ENCODE results near the gene TWF1. TPM values are rescaled to one million over a fixed set of nuclear protein-coding genes. Genes with fewer than 3 reads are reported as not detected.

TWF1 gene
- total and polyA plus RNA-seq, 9 of the 15 experiments (the other 6 are each of a cell fraction or from before 2014, with no cell fraction given): 10.3 to 29.4 (median 23.4) TPM

- TF ChIP-seq HMGXB4 (CRISPR knock-in tag; IDR thresholded peaks at IDR 0.05) (no peak), ZNF133 (CRISPR knock-in tag; IDR thresholded peaks at IDR 0.05) (no peak), ZNF764 (CRISPR knock-in tag; IDR thresholded peaks at IDR 0.05; ENCODE audit: low read depth) (no peak), ARNT (IDR thresholded peaks at IDR 0.05) (no peak), POLR3A (IDR thresholded peaks at IDR 0.05; ENCODE audit: borderline replicate concordance, extremely low read depth, insufficient read depth, insufficient read length) (no peak), ZNF589 (CRISPR knock-in tag; IDR thresholded peaks at IDR 0.05; ENCODE audit: low read depth) (peak; percentile 60; the same call in 1 of the 2 replicates), CEBPG (CRISPR knock-in tag; IDR thresholded peaks at IDR 0.05) (peak; percentile 81), CEBPG (tag; conservative IDR thresholded peaks at IDR 0.05 in 1 of 2, IDR thresholded peaks at IDR 0.05 in 1 of 2) (peak in 1 of 2 experiments; percentile 78; a peak in 2 of 4 replicates), PREB (CRISPR knock-in tag; IDR thresholded peaks at IDR 0.05) (no peak), CREB5 (CRISPR knock-in tag; IDR thresholded peaks at IDR 0.05) (no peak), ATF7 (IDR thresholded peaks at IDR 0.05) (peak; percentile 90), TFAM (CRISPR knock-in tag; conservative IDR thresholded peaks at IDR 0.05) (no peak), EP300 (IDR thresholded peaks at IDR 0.05; ENCODE audit: low read length) (peak; percentile 43; the same call in 1 of the 2 replicates), SIN3A (IDR thresholded peaks at IDR 0.05; ENCODE audit: borderline replicate concordance in 2 of 2, control insufficient read depth in 1 of 2, low read depth in 2 of 2, low read length in 2 of 2) (no peak), PPARD (CRISPR knock-in tag; IDR thresholded peaks at IDR 0.05) (no peak), TFAP4 (CRISPR knock-in tag; IDR thresholded peaks at IDR 0.05; ENCODE audit: borderline replicate concordance) (0 out of 2 replicates have a peak, but pooled peaks have one; percentile 32), U2AF2 (optimal IDR thresholded peaks at IDR 0.05; ENCODE audit: low read depth, low read length) (no peak), CREB1 (IDR thresholded peaks at IDR 0.05) (no peak), CREB1 (CRISPR knock-in tag; IDR thresholded peaks at IDR 0.05) (no peak), HDAC6 (IDR thresholded peaks at IDR 0.05; ENCODE audit: low read depth, low read length) (no peak), MITF (IDR thresholded peaks at IDR 0.05) (no peak), ELF1 (tag; IDR thresholded peaks at IDR 0.05) (no peak), ZFP36 (IDR thresholded peaks at IDR 0.05; ENCODE audit: low read depth, low read length, partially characterized antibody) (no peak)
Observed at GRCh38 chr12:43789941-43790340, 16.2 kb downstream of the TWF1 start (continued).
